GM18508 (cell line): ENCODE measurements around the gene FOXF1.

Source experiments
- ATAC-seq: cut with Tn5 transposase; IDR thresholded peaks from one replicate; pipeline ENCODE4 v1.9.1; 2021; ENCODE audit warnings: moderate number of reproducible peaks; ENCODE audit not compliant: insufficient read depth, unreplicated experiment

FOXF1 gene

DNA sequence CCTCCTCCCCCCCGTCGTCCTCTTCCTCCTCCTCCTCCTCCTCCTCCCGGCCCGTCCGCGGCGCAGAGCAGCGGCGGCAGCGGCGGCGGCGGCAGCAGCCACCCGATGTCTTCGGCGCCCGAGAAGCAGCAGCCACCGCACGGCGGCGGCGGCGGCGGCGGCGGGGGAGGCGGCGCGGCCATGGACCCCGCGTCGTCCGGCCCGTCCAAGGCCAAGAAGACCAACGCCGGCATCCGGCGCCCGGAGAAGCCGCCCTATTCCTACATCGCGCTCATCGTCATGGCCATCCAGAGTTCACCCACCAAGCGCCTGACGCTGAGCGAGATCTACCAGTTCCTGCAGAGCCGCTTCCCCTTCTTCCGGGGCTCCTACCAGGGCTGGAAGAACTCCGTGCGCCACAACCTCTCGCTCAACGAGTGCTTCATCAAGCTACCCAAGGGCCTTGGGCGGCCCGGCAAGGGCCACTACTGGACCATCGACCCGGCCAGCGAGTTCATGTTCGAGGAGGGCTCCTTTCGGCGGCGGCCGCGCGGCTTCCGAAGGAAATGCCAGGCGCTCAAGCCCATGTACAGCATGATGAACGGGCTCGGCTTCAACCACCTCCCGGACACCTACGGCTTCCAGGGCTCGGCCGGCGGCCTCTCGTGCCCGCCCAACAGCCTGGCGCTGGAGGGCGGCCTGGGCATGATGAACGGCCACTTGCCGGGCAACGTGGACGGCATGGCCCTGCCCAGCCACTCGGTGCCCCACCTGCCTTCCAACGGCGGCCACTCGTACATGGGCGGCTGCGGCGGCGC is at the start of gene FOXF1:
Gene FOXF1 (plus strand): TSS at position 63 of the 797 bp plus-strand sequence. CDS start 43 bp downstream, at position 106.
- ATAC-seq, result no peak

DNA sequence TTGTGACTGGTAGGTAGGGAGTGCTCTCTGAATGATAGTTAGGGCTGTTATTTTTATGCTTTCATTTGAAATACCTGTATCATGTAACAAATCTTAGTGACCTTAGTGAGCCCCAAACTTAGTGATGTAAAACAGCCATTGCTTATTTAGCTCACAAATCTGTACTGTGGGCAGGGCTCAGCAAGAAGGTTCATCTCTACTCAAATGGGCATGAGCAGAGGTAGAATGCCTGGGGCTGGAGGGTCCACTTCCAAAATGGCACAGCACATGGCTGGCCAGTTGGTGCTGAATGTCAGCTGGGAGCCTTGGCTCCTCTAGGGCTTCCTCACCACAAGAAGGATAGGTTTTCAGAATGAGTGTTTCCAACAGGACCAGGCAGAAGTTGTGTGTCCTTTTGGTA is 49.3 kb upstream of the FOXF1 start:
- no peak for ATAC-seq

GRCh38 chr16:86462334-86463084 is 47.8 kb upstream of the FOXF1 start:
- ATAC-seq, result no peak

- ATAC-seq, result no peak
Observed at GRCh38 chr16:86464044-86464443, 46.3 kb upstream of the FOXF1 start.

- ATAC-seq, result no peak
Observed at GRCh38 chr16:86465434-86465833, 44.9 kb upstream of the FOXF1 start.

DNA sequence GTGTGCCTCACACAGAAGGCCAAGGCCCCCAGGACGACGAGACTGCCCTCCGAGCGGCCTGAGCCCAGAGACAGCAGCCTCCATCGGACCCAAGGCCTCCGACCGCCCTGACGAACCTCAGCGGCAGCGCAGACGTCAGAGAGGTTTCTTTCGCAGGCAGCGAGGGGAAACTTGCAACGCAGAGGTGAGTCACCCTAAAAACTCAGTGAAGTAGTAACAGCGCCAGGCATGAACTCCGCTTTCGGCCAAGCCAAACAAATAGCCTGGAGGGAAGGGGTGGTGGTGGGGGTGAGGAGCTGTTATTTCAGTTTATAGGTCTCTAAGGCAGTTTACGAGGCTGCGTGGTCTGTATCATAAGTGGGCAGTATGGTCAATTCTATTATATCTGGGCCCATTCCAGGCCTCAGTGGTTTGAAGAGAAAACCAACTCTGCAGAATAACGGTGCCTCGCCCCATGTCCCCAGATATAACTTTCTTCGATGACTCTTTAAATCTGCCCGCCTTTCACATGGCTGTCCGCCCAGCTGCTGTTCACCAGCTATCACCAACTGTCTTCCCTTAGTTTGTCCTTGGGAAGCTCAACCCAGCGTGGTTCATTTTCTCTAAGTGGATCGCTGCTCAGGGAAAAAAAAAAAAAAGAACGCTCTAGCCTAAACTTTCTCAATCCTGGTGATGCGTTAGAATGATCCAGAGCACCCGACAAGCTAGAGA is 43.5 kb upstream of the FOXF1 start:
- ATAC-seq, result no peak

DNA sequence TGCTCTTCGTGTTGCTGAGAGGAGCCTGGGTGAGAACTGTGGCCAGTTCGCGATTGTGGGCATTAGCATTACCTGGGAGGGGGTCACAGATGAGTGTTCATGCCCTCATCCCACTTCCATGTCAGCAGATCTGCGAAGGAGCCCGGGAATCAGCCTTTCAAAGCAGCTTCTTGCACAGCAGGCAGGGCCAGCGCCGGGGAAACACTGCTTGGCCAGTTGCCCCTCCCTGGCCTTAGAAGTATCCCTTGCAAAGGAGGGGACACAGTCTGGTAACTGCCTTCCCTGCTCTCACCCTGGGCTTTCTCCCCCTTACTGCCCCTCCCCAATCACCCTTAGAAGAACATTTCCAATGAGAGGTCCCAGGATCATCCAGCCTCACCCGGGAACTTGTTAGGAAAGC is 42.8 kb upstream of the FOXF1 start:
- ATAC-seq, result no peak

DNA sequence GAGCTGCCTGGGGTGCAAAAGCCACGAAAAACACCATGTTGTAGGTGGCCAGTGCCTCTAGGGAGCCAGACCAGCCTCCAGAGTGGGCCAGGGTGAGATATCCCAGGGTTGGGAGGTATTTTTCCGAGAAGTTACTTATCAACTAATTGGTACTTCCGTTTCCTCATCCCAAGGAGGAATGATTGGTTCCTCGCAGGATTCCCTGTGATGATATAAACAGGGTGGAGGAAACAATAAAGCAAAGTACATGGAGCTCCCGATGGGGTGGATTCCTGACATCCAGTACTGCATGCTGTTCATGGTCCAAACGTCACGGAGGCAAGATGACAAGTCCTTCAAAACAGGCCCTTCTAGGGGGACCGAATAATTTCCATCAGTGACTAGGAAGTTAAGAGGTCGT is 39.4 kb upstream of the FOXF1 start:
- no peak for ATAC-seq

DNA sequence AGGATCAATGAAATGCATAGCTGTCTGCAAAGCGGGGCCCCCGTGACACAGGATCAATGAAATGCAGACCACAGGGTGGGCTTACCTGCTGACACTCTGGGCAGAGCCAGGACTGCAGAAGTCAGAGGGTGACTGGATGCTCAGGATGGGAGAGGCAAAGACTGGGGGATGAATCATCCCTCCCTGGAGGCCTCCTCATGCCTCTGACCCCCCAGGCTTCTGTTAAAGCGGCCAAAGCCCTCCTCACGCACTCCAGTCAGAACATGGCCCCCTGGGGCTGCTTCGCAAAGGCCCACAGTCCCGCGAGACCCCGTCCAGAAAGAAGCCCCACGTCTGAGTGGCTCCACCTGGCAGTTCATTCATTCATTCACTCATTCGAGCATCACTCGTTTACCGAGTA is 38.4 kb upstream of the FOXF1 start:
- no peak for ATAC-seq

GRCh38 chr16:86472366-86472765 is 38.0 kb upstream of the FOXF1 start:
- no peak for ATAC-seq

DNA sequence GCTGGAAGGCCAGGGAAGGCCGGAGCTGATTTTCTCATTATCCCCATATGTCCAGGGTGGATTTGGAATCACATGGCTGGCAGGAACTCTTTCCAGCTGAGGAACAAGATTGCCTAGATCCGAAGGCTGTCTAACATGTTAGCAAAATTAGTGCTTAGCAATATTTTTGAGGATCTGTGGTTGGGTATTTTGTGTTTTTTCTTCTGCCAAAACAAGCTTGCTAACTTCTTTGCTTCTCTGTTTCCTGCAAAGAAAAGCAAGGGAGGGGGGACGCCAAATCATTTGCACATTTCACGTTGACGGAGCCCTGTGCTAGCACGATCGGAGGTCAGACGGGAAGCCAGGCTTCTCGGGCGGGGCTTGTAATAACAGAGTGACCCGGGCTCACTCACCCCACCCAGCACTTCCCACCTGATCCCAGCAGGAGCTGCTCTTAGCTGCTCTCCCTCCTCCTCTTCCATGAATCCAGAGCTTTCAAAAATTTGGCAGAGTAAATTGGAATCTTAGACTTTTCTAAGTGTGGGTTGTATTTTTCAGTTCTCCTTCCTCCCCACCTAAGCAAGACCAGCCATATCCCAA is 33.3 kb upstream of the FOXF1 start:
- ATAC-seq, result no peak

DNA sequence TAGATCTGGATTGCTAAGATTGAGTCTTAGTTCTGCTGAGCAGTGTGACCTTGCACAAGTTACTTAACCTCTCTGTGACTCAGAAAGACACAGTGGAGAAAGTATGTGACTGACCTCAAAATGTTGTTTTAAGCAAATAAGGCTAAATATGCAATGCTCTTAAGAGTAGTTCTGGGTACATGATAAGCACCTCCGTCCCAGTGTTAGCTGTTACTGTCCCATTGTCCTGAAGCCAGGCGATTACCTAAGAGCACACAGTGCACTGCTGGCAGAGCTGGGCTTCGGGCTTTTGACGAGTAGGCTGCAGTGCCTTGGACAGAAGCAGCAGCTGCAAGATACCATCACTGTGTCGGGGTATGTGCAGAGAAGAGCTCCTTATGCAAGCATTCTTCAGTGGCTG is 32.7 kb upstream of the FOXF1 start:
- ATAC-seq, result no peak

DNA sequence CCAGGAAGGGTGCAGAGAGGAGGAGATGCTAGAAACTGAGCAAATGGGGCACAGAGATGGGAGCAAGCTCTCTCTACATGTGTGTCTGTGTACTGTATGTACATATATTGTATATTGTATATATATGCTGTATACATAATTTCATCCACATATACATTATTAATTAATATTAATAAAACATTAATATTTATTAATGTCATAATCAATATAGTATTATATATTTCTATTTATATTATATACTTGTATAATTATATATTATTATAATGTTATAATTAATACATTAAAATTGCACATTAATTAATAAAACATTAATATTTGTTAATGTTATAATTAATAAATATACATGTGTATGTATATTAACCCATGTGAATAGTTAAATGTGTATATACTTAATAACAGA is 31.5 kb upstream of the FOXF1 start:
- no peak for ATAC-seq

DNA sequence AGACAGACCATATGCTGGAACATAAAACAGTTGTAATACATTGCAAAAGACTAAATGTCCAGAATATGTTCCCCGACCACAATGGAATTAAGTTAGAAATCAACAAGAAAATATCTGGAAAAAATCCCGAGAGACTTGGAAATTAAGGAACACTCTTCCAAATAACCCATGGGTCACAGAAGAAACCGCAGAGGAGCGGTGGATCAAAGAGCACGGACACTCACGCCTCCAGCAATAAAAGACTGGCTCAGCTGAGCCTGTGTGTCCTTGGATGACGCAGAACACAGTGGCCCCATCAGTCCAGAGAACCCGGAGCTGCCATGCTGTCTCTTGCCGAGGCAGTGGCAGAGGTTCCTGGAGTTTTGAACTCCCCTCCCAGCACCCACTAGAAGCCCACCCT is 30.9 kb upstream of the FOXF1 start:
- no peak for ATAC-seq

GRCh38 chr16:86480444-86480843 is 29.9 kb upstream of the FOXF1 start:
- ATAC-seq, result no peak

DNA sequence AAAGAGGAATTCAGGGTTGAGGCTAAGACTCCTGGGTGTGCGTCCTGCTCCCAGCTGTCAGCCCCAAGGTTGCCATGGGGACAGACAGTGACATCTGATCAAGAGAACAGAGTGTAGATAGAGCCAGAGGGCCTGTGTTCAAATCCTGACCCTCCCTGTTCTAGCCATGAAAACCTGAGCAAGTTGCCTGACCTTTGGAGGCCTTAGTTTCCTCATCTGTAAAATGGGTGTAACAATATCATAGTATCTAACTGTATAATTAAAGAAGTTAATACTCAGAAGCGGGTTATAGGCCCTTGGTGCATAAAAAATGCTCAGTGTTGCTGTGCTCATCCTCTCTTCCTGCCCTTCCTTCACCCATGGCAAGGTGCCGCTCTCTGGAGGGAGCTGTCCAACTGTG is 28.7 kb upstream of the FOXF1 start:
- no peak for ATAC-seq

DNA sequence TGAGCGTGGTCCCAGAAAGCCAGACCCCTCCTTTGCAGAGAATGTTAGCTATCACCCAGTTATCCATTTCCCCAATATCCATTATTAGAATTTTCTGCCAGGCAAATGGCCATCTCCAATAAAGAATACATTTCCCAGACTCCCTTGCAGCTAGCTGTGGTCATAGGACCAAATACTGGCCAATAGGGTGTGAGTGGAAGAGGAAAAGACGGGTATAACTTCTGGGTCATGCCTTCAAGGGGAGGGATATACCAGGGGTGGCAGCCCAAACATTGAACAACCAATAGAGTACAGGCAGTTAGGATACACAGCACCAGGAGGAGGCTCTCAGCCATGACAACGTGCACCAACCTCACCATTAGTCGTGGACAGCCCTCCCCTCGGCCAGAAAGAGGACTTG is 26.1 kb upstream of the FOXF1 start:
- no peak for ATAC-seq

GRCh38 chr16:86485746-86486145 is 24.6 kb upstream of the FOXF1 start:
- no peak for ATAC-seq

GRCh38 chr16:86490859-86491639 is 19.3 kb upstream of the FOXF1 start:
- ATAC-seq, result no peak

DNA sequence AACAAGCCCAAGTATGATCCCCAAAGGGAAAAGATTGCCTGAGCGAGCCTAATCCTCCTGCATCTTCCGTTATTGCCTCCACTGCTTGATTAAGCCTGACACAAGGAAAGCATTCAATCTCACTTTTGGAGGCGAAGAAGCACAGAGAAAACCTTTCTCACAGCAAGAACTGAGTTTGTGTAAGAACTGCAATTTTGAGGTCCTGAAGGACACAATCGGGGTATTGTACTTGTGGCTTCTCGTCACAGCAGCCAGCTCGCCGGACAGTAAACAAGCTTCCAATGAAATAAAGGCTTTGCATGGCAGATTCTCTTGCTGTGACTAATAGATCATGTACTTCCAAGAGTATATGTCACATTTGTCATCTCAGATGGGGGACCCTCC is 18.7 kb upstream of the FOXF1 start:
- no peak for ATAC-seq
